ENCODE results near the gene CASD1. TPM values are rescaled to one million over a fixed set of nuclear protein-coding genes. Genes with fewer than 3 reads are reported as not detected.

Gene CASD1
- total and polyA plus RNA-seq, 2 of the 4 experiments (the other 2 are of a cell fraction): 4.0 to 4.5 TPM

GRCh38 chr7:94509264-94509886, at the start of gene CASD1 (continued):
- TF ChIP-seq RCOR1 (IDR thresholded peaks at IDR 0.05; ENCODE audit: insufficient replicate concordance, low read length) (no peak), SMC3 (IDR thresholded peaks at IDR 0.05; ENCODE audit: low read depth, low read length) (no peak), BHLHE40 (IDR thresholded peaks at IDR 0.05; ENCODE audit: low read depth, low read length) (no peak)

GRCh38 chr7:94466516-94466915, 43.1 kb upstream of the CASD1 start:
- Histone ChIP-seq H3K27me3 (ENCODE audit: control insufficient read depth, insufficient read depth, low read length) (peaks cover 2% of the 10 kb centered on the region; the same call in 1 of the 2 replicates), H3K9me1 (ENCODE audit: insufficient read depth, low read length) (no peaks in the 10 kb centered on the region), H3K4me1 (ENCODE audit: control insufficient read depth, insufficient read depth, low read length) (no peaks in the 10 kb centered on the region), H3K18ac (ENCODE audit: low read depth, low read length) (no peak overlapping the region), H3K9ac (ENCODE audit: low read depth, low read length) (no peak overlapping the region), H2BK5ac (ENCODE audit: low read depth, low read length, poor library complexity, severe bottlenecking) (no peak overlapping the region), H3K23ac (ENCODE audit: low read depth, low read length) (no peak overlapping the region), H3K36me3 (ENCODE audit: control insufficient read depth, insufficient read depth, low read length) (no peaks in the 10 kb centered on the region), H4K5ac (ENCODE audit: low read depth, low read length) (no peak overlapping the region), H3K79me1 (ENCODE audit: low read depth in 1 of 2, low read length in 2 of 2) (no peaks in the 10 kb centered on the region), H3K9me3 (ENCODE audit: control insufficient read depth, insufficient read depth, low read length) (no peaks in the 10 kb centered on the region), H4K20me1 (ENCODE audit: insufficient read depth, low read length) (no peaks in the 10 kb centered on the region), H2BK120ac (ENCODE audit: low read depth, low read length) (no peak overlapping the region), H3K4me2 (ENCODE audit: low read depth, low read length) (no peak overlapping the region), H2BK15ac (ENCODE audit: low read depth, low read length) (no peak overlapping the region), H2BK20ac (ENCODE audit: low read depth, low read length) (no peak overlapping the region), H4K8ac (ENCODE audit: low read depth in 2 of 2, low read length in 2 of 2) (no peak overlapping the region), H3K27ac (ENCODE audit: insufficient read depth, low read length) (no peak overlapping the region), H2AK9ac (replicated peaks; ENCODE audit: low read depth, low read length, poor library complexity) (no peak overlapping the region), H2AK5ac (ENCODE audit: low read depth, low read length) (no peak overlapping the region), H3K14ac (replicated peaks; ENCODE audit: low read depth, low read length) (no peak overlapping the region), H3K4me3 (ENCODE audit: insufficient read depth, low read depth, low read length) (no peak overlapping the region), H2AFZ (replicated peaks; ENCODE audit: low read length, poor library complexity) (no peak overlapping the region), H3K56ac (ENCODE audit: extremely low read depth, insufficient read depth, low read length) (no peak overlapping the region), H4K91ac (ENCODE audit: insufficient read depth, low read depth, low read length) (no peak overlapping the region), H3K4ac (ENCODE audit: low read depth, low read length) (no peak overlapping the region)
- intact Hi-C loops (cut with micrococcal nuclease) (no loop called here), in situ Hi-C loops (cut with MboI; ENCODE audit: low sequenced_read_pairs) (loop anchor here (25.0 kb wide), 1 partner anchor 721 kb away; no protein-coding TSS in a partner anchor), dilution Hi-C loops (cut with HindIII; ENCODE audit: low sequenced_read_pairs, unreplicated experiment) (no loop called here)
- no TSS peak for BruUV-seq (replicated peaks)
- WGBS, 2 experiments (ENCODE audit: extremely low coverage in 2 of 2, insufficient read length in 1 of 2): no CpG with 5 or more reads among the region's 1 CpG
- ChIA-PET POLR2A (ENCODE audit: unreplicated experiment) (no interaction called here), CTCF (no interaction called here)
- DNase-seq (no peak), ATAC-seq (ENCODE audit: low read depth) (no peak)
- no peak for TF ChIP-seq MAZ (IDR thresholded peaks at IDR 0.05; ENCODE audit: borderline replicate concordance, low read depth, low read length)
- no peak for TF ChIP-seq CHD1 (IDR thresholded peaks at IDR 0.05; ENCODE audit: low read depth, low read length)
- TF ChIP-seq SMC3 (IDR thresholded peaks at IDR 0.05; ENCODE audit: low read depth, low read length): no peak
- TF ChIP-seq ELK1 (IDR thresholded peaks at IDR 0.05; ENCODE audit: borderline replicate concordance, low read depth, low read length): no peak
- no peak for TF ChIP-seq CTCF (conservative IDR thresholded peaks at IDR 0.05; ENCODE audit: low read depth, low read length)
- no peak for TF ChIP-seq CEBPB (IDR thresholded peaks at IDR 0.05; ENCODE audit: low read depth, low read length)
- TF ChIP-seq FOS (IDR thresholded peaks at IDR 0.05; ENCODE audit: low read depth, low read length): no peak
- TF ChIP-seq MXI1 (IDR thresholded peaks at IDR 0.05; ENCODE audit: borderline replicate concordance, low read depth, low read length): no peak
- TF ChIP-seq RAD21 (IDR thresholded peaks at IDR 0.05; ENCODE audit: low read length): no peak
- no peak for TF ChIP-seq RCOR1 (IDR thresholded peaks at IDR 0.05; ENCODE audit: insufficient replicate concordance, low read length)
- TF ChIP-seq RFX5 (IDR thresholded peaks at IDR 0.05; ENCODE audit: low read depth, low read length): no peak
- no peak for TF ChIP-seq POLR2A (IDR thresholded peaks at IDR 0.05; ENCODE audit: low read depth, low read length)
- TF ChIP-seq BHLHE40 (IDR thresholded peaks at IDR 0.05; ENCODE audit: low read depth, low read length): no peak
- TF ChIP-seq NFE2L2 (IDR thresholded peaks at IDR 0.05; ENCODE audit: low read depth, low read length): no peak
